Measurements from ENCODE around the gene MITF. TPM values are rescaled to one million over a fixed set of nuclear protein-coding genes. Genes with fewer than 3 reads are reported as not detected.

Gene MITF
- total RNA-seq, 1 donor: 11.6 TPM

DNA sequence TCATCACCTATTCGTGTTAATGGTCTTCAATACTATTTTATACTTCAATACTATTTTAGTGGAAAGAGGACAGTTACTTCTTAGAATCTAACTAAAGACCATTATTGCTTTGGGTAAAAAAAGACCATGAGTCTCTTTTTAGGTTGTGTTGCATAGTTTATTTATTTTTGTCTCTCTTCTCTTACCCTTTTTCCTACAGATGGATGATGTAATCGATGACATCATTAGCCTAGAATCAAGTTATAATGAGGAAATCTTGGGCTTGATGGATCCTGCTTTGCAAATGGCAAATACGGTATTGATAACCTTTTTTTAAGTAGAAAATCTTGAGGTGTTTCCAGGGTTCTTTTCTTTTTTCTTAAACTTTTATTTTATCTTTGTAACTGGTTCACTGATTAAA is 201.8 kb downstream of the MITF start:
- TF ChIP-seq, protein P1, sequence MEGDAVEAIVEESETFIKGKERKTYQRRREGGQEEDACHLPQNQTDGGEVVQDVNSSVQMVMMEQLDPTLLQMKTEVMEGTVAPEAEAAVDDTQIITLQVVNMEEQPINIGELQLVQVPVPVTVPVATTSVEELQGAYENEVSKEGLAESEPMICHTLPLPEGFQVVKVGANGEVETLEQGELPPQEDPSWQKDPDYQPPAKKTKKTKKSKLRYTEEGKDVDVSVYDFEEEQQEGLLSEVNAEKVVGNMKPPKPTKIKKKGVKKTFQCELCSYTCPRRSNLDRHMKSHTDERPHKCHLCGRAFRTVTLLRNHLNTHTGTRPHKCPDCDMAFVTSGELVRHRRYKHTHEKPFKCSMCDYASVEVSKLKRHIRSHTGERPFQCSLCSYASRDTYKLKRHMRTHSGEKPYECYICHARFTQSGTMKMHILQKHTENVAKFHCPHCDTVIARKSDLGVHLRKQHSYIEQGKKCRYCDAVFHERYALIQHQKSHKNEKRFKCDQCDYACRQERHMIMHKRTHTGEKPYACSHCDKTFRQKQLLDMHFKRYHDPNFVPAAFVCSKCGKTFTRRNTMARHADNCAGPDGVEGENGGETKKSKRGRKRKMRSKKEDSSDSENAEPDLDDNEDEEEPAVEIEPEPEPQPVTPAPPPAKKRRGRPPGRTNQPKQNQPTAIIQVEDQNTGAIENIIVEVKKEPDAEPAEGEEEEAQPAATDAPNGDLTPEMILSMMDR (IDR thresholded peaks at IDR 0.05; ENCODE audit: extremely low read depth, low read depth, low read length): no peak
- Histone ChIP-seq H2AFZ (ENCODE audit: low read length) (no peak overlapping the region), H3K4me3 (ENCODE audit: insufficient read depth, low read length) (no peak overlapping the region), H3K9me3 (ENCODE audit: low read depth, low read length) (no peaks in the 10 kb centered on the region), H4K20me1 (ENCODE audit: insufficient read depth, low read length) (no peaks in the 10 kb centered on the region), H3K79me2 (ENCODE audit: insufficient read depth, low read length) (no peaks in the 10 kb centered on the region), H3K27ac (ENCODE audit: low read depth, low read length) (no peak overlapping the region), H3K27me3 (ENCODE audit: insufficient read depth, low read length) (no peaks in the 10 kb centered on the region), H3K4me2 (ENCODE audit: insufficient read depth, low read length) (no peak overlapping the region), H3K36me3 (ENCODE audit: insufficient read depth, low read length) (no peaks in the 10 kb centered on the region), H3K4me1 (ENCODE audit: insufficient read depth, low read length) (no peaks in the 10 kb centered on the region)
- DNase-seq (ENCODE audit: insufficient read length, low spot score, missing footprints): no peak

DNA sequence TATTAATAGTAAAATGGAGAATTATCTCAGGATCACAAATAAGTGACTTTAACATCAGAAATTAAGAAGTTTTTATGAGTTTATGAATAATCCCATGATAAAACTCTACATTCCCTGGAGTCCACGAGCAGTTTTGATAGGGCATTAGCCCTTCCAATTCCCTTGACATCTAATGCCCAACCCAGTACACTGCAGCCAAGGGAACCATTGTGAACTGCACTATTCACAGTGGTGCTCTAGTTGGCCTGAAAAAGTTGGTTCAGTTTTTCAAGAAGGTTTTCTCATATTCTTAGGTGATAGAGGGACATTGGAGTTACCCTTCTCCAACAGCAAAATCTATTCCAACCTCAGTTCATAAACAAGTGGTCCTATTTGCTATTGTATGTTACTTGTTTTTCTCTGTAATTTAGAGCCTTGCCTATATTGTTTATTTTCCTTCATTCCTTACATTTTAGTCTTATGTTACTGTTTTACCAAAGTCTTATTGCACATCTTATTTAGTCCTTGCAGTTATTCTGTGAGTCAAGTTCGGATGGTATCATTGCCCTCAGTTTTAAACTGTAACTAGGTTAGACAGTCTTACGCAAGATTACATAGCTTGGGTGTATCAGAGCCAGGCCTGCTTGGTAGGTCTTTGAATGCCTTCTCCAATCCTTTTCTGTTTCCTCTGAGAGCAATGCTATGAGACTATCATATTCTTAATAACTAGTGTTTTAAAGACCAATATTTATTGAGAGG is 202.3 kb downstream of the MITF start:
- TF ChIP-seq, protein P1 (IDR thresholded peaks at IDR 0.05; ENCODE audit: extremely low read depth, low read depth, low read length): no peak
- Histone ChIP-seq H3K9me3 (ENCODE audit: low read depth, low read length) (no peaks in the 10 kb centered on the region), H3K4me2 (ENCODE audit: insufficient read depth, low read length) (no peak overlapping the region), H3K36me3 (ENCODE audit: insufficient read depth, low read length) (no peaks in the 10 kb centered on the region), H3K27me3 (ENCODE audit: insufficient read depth, low read length) (no peaks in the 10 kb centered on the region), H3K4me1 (ENCODE audit: insufficient read depth, low read length) (no peaks in the 10 kb centered on the region), H3K27ac (ENCODE audit: low read depth, low read length) (no peak overlapping the region), H2AFZ (ENCODE audit: low read length) (no peak overlapping the region), H3K4me3 (ENCODE audit: insufficient read depth, low read length) (no peak overlapping the region), H4K20me1 (ENCODE audit: insufficient read depth, low read length) (no peaks in the 10 kb centered on the region), H3K79me2 (ENCODE audit: insufficient read depth, low read length) (no peaks in the 10 kb centered on the region)
- DNase-seq (ENCODE audit: insufficient read length, low spot score, missing footprints): no peak

DNA sequence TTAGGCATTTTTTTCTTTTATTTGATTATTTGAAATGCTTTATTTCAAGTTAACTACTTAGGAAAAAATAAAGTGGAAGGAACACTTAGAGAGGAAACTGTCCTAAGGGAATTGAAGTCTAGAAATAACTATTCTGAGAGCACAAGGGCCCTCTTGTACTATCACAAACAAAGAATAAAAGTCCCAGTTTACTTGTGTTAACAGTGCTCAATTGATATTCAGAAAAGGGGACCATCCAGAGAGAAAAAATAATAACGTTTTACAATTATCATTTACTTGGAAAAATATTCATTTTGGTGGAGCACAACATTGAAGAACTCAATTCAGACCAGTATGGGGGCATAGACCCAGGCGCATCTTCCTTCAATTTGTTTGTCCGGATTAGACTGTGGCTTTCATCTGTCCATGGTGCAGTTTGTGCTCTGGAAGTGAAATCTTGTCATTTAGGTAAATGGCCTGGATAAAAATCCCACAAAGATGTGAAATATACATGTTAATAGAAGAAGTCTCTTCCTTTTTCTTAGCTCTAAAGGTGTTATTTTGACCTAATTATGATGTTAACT is 205.7 kb downstream of the MITF start:
- no peak for DNase-seq (ENCODE audit: insufficient read length, low spot score, missing footprints)
- Histone ChIP-seq H4K20me1 (ENCODE audit: insufficient read depth, low read length) (no peaks in the 10 kb centered on the region), H2AFZ (ENCODE audit: low read length) (no peak overlapping the region), H3K79me2 (ENCODE audit: insufficient read depth, low read length) (no peaks in the 10 kb centered on the region), H3K4me2 (ENCODE audit: insufficient read depth, low read length) (no peak overlapping the region), H3K36me3 (ENCODE audit: insufficient read depth, low read length) (no peaks in the 10 kb centered on the region), H3K27ac (ENCODE audit: low read depth, low read length) (no peak overlapping the region), H3K27me3 (ENCODE audit: insufficient read depth, low read length) (no peaks in the 10 kb centered on the region), H3K4me1 (ENCODE audit: insufficient read depth, low read length) (no peaks in the 10 kb centered on the region), H3K9me3 (ENCODE audit: low read depth, low read length) (no peaks in the 10 kb centered on the region), H3K4me3 (ENCODE audit: insufficient read depth, low read length) (no peak overlapping the region)
- TF ChIP-seq, protein P1 (IDR thresholded peaks at IDR 0.05; ENCODE audit: extremely low read depth, low read depth, low read length): no peak

DNA sequence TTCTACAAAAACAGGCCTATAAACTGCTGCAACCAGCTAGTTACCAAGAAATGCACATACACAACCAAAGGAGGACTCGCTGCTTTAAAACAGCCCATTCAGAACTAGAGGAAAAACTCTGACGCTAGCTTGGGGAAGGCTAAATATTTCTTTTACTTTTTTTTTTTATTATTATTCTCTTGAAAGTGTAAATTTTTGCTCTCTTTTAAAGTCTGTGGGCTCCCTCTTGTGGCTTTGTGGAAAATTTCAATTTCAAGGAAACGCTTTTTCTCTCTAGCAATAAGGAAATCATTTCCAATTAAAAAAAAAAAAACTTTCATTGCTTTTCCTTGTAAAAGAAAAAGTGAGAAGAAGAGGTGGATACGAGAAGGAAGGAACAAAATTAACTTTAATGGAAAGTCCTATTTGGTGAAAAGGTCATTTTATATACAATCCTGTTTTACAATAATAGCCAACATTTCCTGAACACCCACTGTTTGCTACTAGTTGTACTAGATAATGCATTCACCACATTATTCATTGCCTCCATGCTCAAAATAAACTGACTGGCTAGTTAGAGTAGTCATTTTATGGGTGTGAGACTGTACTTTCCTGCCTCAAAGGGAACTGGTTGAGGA is 209.1 kb downstream of the MITF start:
- no peak for DNase-seq (ENCODE audit: insufficient read length, low spot score, missing footprints)
- H3K27me3 ChIP-seq (ENCODE audit: insufficient read depth, low read length): no peaks in the 10 kb centered on the region
- TF ChIP-seq, protein P1 (IDR thresholded peaks at IDR 0.05; ENCODE audit: extremely low read depth, low read depth, low read length): peak; percentile 70
- H3K36me3 ChIP-seq (ENCODE audit: insufficient read depth, low read length): no peaks in the 10 kb centered on the region
- H3K4me3 ChIP-seq (ENCODE audit: insufficient read depth, low read length): no peak overlapping the region
- no peaks in the 10 kb centered on the region for H3K9me3 ChIP-seq (ENCODE audit: low read depth, low read length)
- no peaks in the 10 kb centered on the region for H4K20me1 ChIP-seq (ENCODE audit: insufficient read depth, low read length)
- H3K79me2 ChIP-seq (ENCODE audit: insufficient read depth, low read length): no peaks in the 10 kb centered on the region
- peak overlapping the region; percentile 31 for H3K4me2 ChIP-seq (ENCODE audit: insufficient read depth, low read length)
- H2AFZ ChIP-seq (ENCODE audit: low read length): peak overlapping the region; percentile 43
- no peaks in the 10 kb centered on the region for H3K4me1 ChIP-seq (ENCODE audit: insufficient read depth, low read length)
- H3K27ac ChIP-seq (ENCODE audit: low read depth, low read length): no peak overlapping the region

Data from osteoblast (primary cell).